ENCODE data around the gene RBPJL. TPM values are rescaled to one million over a fixed set of nuclear protein-coding genes. Genes with fewer than 3 reads are reported as not detected.
A peak's percentile ranks its signal among the peaks of the same experiment; 100 is the strongest.

Gene RBPJL
- total and polyA plus RNA-seq, 7 donors: 0.04 to 0.22 (median 0.04) TPM; not detected in 4

GRCh38 chr20:45345104-45345936 is 38.7 kb downstream of the RBPJL start:
- no peak for DNase-seq
- no peak for TF ChIP-seq CTCF (IDR thresholded peaks at IDR 0.05)
- Histone ChIP-seq H3K27ac (peak overlapping the region; percentile 94), H3K27me3 (ENCODE audit: insufficient read depth in 3 of 3, low read length in 2 of 3) (no peaks in the 10 kb centered on the region), H3K4me1 (peaks cover 48% of the 10 kb centered on the region), H3K4me3 (peak overlapping the region; percentile 79), H3K9me3 (no peaks in the 10 kb centered on the region), H3K36me3 (ENCODE audit: insufficient read depth in 1 of 2, low read depth in 1 of 2) (peaks cover 0 to 8% of the 10 kb centered on the region in 2 donors)
- intact Hi-C loops (cut with DNase I): loop anchor here in 1 of 2 donors (10.0 kb wide), 1 partner anchor 1141 kb away; no protein-coding TSS in a partner anchor
- peak in 2 of 4 donors; percentile 15 to 18 for ATAC-seq
- WGBS, 3 donors: 56 to 63% (median 56%) methylated on average over 9 of the region's 9 CpGs

GRCh38 chr20:45346291-45346718 is 39.7 kb downstream of the RBPJL start:
- H3K27ac ChIP-seq: peak overlapping the region; percentile 94
- DNase-seq (peak; percentile 45 to 67), ATAC-seq (peak; percentile 29 to 53 (median 39))
- H3K9me3 ChIP-seq: no peaks in the 10 kb centered on the region
- peaks cover 38% of the 10 kb centered on the region for H3K4me1 ChIP-seq
- intact Hi-C loops (cut with DNase I): loop anchor here (2.0 to 10.0 kb wide), 2 partner anchors 16 to 1142 kb away; partner anchors contain the start of gene SYS1 (in 1 of the 2)
- no peaks in the 10 kb centered on the region for H3K36me3 ChIP-seq (ENCODE audit: insufficient read depth in 1 of 2, low read depth in 1 of 2)
- H3K27me3 ChIP-seq (ENCODE audit: insufficient read depth in 3 of 3, low read length in 2 of 3): no peaks in the 10 kb centered on the region
- WGBS, 3 donors: 18 to 46% (median 33%) methylated on average over 3 of the region's 3 CpGs
- peak overlapping the region; percentile 79 for H3K4me3 ChIP-seq
- TF ChIP-seq CTCF (IDR thresholded peaks at IDR 0.05): no peak

- Histone ChIP-seq H3K27ac (peak overlapping the region; percentile 94), H3K27me3 (ENCODE audit: insufficient read depth in 3 of 3, low read length in 2 of 3) (no peaks in the 10 kb centered on the region), H3K36me3 (ENCODE audit: insufficient read depth in 1 of 2, low read depth in 1 of 2) (no peaks in the 10 kb centered on the region), H3K9me3 (no peaks in the 10 kb centered on the region), H3K4me1 (peaks cover 34% of the 10 kb centered on the region), H3K4me3 (peak overlapping the region; percentile 79)
- WGBS, 3 donors: 32 to 45% (median 38%) methylated on average over 5 of the region's 5 CpGs
- no peak for TF ChIP-seq CTCF (IDR thresholded peaks at IDR 0.05)
- DNase-seq: no peak
- ATAC-seq: no peak
- intact Hi-C loops (cut with DNase I): loop anchor here (2.0 to 10.0 kb wide), 2 partner anchors 16 to 1142 kb away; partner anchors contain the start of gene SYS1 (in 1 of the 2)
These were observed 40.2 kb downstream of the RBPJL start for GRCh38 chr20:45346851-45347250.

- no peaks in the 10 kb centered on the region for H3K27me3 ChIP-seq (ENCODE audit: insufficient read depth in 3 of 3, low read length in 2 of 3)
- TF ChIP-seq CTCF (IDR thresholded peaks at IDR 0.05): no peak
- H3K4me1 ChIP-seq: peaks cover 30% of the 10 kb centered on the region
- 12 to 25% (median 13%) methylated on average over 10 of the region's 10 CpGs for WGBS, 3 donors
- H3K9me3 ChIP-seq: no peaks in the 10 kb centered on the region
- DNase-seq (peak in 1 of 2 donors; percentile 72), ATAC-seq (peak in 3 of 4 donors; percentile 23 to 42 (median 29))
- H3K4me3 ChIP-seq: peak overlapping the region; percentile 79
- peak overlapping the region; percentile 94 for H3K27ac ChIP-seq
- intact Hi-C loops (cut with DNase I): loop anchor here (2.0 to 10.0 kb wide), 2 partner anchors 15 to 1143 kb away; partner anchors contain the start of gene SYS1 (in 1 of the 2)
- H3K36me3 ChIP-seq (ENCODE audit: insufficient read depth in 1 of 2, low read depth in 1 of 2): no peaks in the 10 kb centered on the region
These were observed 40.8 kb downstream of the RBPJL start for GRCh38 chr20:45347297-45347935.
